Endothelial cell of umbilical vein (primary cell): ENCODE measurements around the gene CTNNA2. TPM values are rescaled to one million over a fixed set of nuclear protein-coding genes. Genes with fewer than 3 reads are reported as not detected.

ENCODE experiments used
- BruUV-seq: library from RNA; stranded (reverse); fragments of 400-500 nt; replicated peaks from 2 replicates; lab custom pipeline; 2021; lab: Mats Ljungman, UMichigan
- CTCF ChIA-PET: fragments of 300-600, 350-600 bp; sonication (Branson Sonifier 250); formaldehyde crosslinking; loops from one replicate; lab custom pipeline; 2021; ENCODE audit warnings: antibody characterized with exemption, inconsistent platforms; lab: Charles Lee
- POLR2A ChIA-PET: fragments of 300-600, 350-600 bp; sonication (Branson Sonifier 250); formaldehyde crosslinking; loops from one replicate; lab custom pipeline; 2021; ENCODE audit warnings: antibody characterized with exemption, inconsistent platforms; lab: Charles Lee
- DNase-seq: peaks from one replicate; pipeline ENCODE4 v3.0.0-alpha.2; 2011; ENCODE audit warnings: low read depth, low spot score
- FAIRE-seq: peaks from 2 replicates; lab custom pipeline; 2011; peaks lifted over from hg19 to GRCh38; lab: Jason Lieb, UNC
- H2AFZ ChIP-seq: 2 replicates; pipeline ENCODE4 v1.6.0; 2012; ENCODE audit warnings: low read depth, low read length, control low read depth, inconsistent platforms
- H3K27ac ChIP-seq: 2 replicates; pipeline ENCODE4 v1.5.1; 2011; ENCODE audit warnings: low read depth, mild to moderate bottlenecking, control low read depth, low read length, moderate library complexity; ENCODE audit not compliant: insufficient read depth
- H3K27me3 ChIP-seq, 2 experiments: 2 replicates each; pipeline versions ENCODE4 v1.6.0 to v1.6.1; 2011; ENCODE audit warnings: low read length in 2 of 2, mixed read lengths in 1 of 2; ENCODE audit not compliant: control insufficient read depth in 2 of 2, insufficient read depth in 2 of 2
- H3K36me3 ChIP-seq, 2 experiments: 2 replicates in 1 of 2; 3 replicates in 1 of 2; pipeline ENCODE4 v1.5.1; 2011; ENCODE audit warnings: low read length in 2 of 2, mild to moderate bottlenecking in 1 of 2, moderate library complexity in 1 of 2; ENCODE audit not compliant: control insufficient read depth in 2 of 2, insufficient read depth in 2 of 2; ENCODE audit errors: extremely low read depth in 1 of 2
- H3K4me1 ChIP-seq: 3 replicates; pipeline ENCODE4 v1.5.1; 2011; ENCODE audit warnings: mild to moderate bottlenecking, low read length; ENCODE audit not compliant: control insufficient read depth, insufficient read depth; ENCODE audit errors: extremely low read depth
- H3K4me2 ChIP-seq: 2 replicates; pipeline ENCODE4 v1.6.1; 2011; ENCODE audit warnings: low read length, control low read depth, mixed read lengths; ENCODE audit not compliant: insufficient read depth
- H3K4me3 ChIP-seq, 3 experiments: fragments of 200-600 bp in 1 of 3; sonication (generic), shearing (Covaris generic) in 1 of 3; replicated peaks in 1 of 3; 2 replicates each; pipeline ENCODE4 v1.5.1; 2011 to 2016; ENCODE audit warnings: control low read depth in 3 of 3, low read length in 3 of 3, mild to moderate bottlenecking in 2 of 3, inconsistent platforms in 1 of 3, low read depth in 1 of 3, moderate library complexity in 1 of 3; ENCODE audit not compliant: insufficient read depth in 1 of 3
- H3K79me2 ChIP-seq: 2 replicates; pipeline ENCODE4 v1.6.0; 2012; ENCODE audit warnings: low read length, inconsistent platforms; ENCODE audit not compliant: control insufficient read depth, insufficient read depth
- H3K9ac ChIP-seq: replicated peaks from 2 replicates; pipeline ENCODE3; 2011; ENCODE audit warnings: low read length, control low read depth; ENCODE audit not compliant: insufficient read depth; ENCODE audit errors: extremely low read depth
- H3K9me1 ChIP-seq: replicated peaks from 3 replicates; pipeline ENCODE4 v1.6.0; 2011; ENCODE audit warnings: mild to moderate bottlenecking, low read length; ENCODE audit not compliant: control insufficient read depth, insufficient read depth; ENCODE audit errors: extremely low read depth
- H3K9me3 ChIP-seq: replicated peaks from 2 replicates; pipeline ENCODE4 v1.5.1; 2012; ENCODE audit warnings: low read length, inconsistent platforms; ENCODE audit not compliant: control insufficient read depth, insufficient read depth
- H4K20me1 ChIP-seq: replicated peaks from 2 replicates; pipeline ENCODE3; 2011; ENCODE audit warnings: mild to moderate bottlenecking, low read length; ENCODE audit not compliant: control insufficient read depth, insufficient read depth; ENCODE audit errors: extremely low read depth
- EZH2 ChIP-seq: IDR thresholded peaks from 2 replicates; pipeline ENCODE4 v1.6.1; 2012; ENCODE audit warnings: borderline replicate concordance, low read depth, mild to moderate bottlenecking, moderate library complexity, low read length, inconsistent platforms; ENCODE audit not compliant: severe bottlenecking
- FOS ChIP-seq: IDR thresholded peaks from 2 replicates; pipeline ENCODE4 v1.6.1; 2011; ENCODE audit warnings: mild to moderate bottlenecking, low read length, moderate library complexity, borderline replicate concordance; ENCODE audit not compliant: insufficient read depth
- GATA2 ChIP-seq: IDR thresholded peaks from 2 replicates; pipeline ENCODE4 v1.7.0; 2011; ENCODE audit warnings: low read depth, mild to moderate bottlenecking, moderate library complexity, mixed read lengths, low read length; ENCODE audit not compliant: insufficient read length, insufficient read depth
- JUN ChIP-seq: IDR thresholded peaks from 2 replicates; pipeline ENCODE4 v1.6.1; 2011; ENCODE audit warnings: borderline replicate concordance, low read depth; ENCODE audit not compliant: insufficient read length, insufficient read depth
- MYC ChIP-seq: IDR thresholded peaks from one replicate; pipeline ENCODE4 v1.6.1; 2011; ENCODE audit warnings: mild to moderate bottlenecking, low read depth, low read length
- POLR2A ChIP-seq: IDR thresholded peaks from 2 replicates; pipeline ENCODE4 v1.6.1; 2012; ENCODE audit warnings: low read depth, mild to moderate bottlenecking, control low read depth, low read length
- POLR2AphosphoS5 ChIP-seq: IDR thresholded peaks from 2 replicates; pipeline ENCODE4 v1.6.1; 2012; ENCODE audit warnings: low read depth, mild to moderate bottlenecking, control low read depth, low read length, moderate library complexity; ENCODE audit not compliant: insufficient read depth
- dilution Hi-C: fragments of 300-500 bp; cut with MboI; formaldehyde crosslinking; loops from one replicate; pipeline ENCODE4 v1.15.0; 2019; ENCODE audit warnings: low sequenced_read_pairs; ENCODE audit not compliant: extremely low pct_ligation_motif_present
- intact Hi-C: fragments of 100-400 bp; cut with micrococcal nuclease; formaldehyde crosslinking; loops from one replicate; pipeline ENCODE4 v1.10.0; 2022
- polyA plus RNA-seq, 4 experiments: library from polyadenylated mRNA; depleted of rRNA in 3 of 4; stranded (reverse) in 3 of 4; unstranded in 1 of 4; fragments of >200 nt; gene quantifications; 2 replicates each; pipeline versions ENCODE4 v1.2.1 to v1.2.3, GENCODE V29; 2011 to 2012; ENCODE audit warnings: missing spikeins in 1 of 4
- total RNA-seq: library from RNA; stranded (reverse); gene quantifications from 2 replicates; pipeline ENCODE4 v1.2.3, GENCODE V29; 2021
- TF ChIP-seq, protein P1 (sequence below): IDR thresholded peaks from 2 replicates; pipeline ENCODE4 v1.6.1; 2011; ENCODE audit not compliant: insufficient read depth, insufficient read length
- TF ChIP-seq, protein P2 (sequence below), 2 donors: IDR thresholded peaks; 1 replicate in 1 of 2; 2 replicates in 1 of 2; pipeline ENCODE4 v1.5.1; 2011; ENCODE audit warnings: low read length in 2 of 2, mild to moderate bottlenecking in 2 of 2, moderate library complexity in 2 of 2, control low read depth in 1 of 2, inconsistent platforms in 1 of 2, low read depth in 1 of 2; ENCODE audit not compliant: insufficient read depth in 1 of 2; ENCODE audit errors: extremely low read depth in 1 of 2

The CTNNA2 gene
- total and polyA plus RNA-seq, 2 donors (not counting 3 experiments of a cell fraction or from before 2014, with no cell fraction given), result not detected

DNA sequence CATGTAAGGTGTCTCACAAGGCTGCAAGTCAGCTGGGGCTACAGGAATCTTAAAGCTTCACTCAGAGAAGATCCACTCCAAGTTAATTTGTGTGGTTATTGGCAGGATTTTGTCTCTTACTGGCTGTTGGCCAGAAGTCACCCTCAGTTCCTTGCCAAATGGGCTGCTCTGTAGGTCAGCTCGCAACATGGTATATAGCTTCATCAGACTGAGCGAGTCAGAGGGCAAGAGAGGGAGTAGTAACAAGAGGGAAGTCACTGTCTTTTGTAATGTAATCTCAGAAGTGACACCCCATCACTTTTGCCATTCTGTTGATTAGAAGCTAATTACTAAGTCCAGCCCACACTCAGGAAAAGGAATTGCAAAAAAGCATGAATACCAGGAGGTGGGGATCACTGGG is 672.2 kb downstream of the CTNNA2 start:
- FAIRE-seq (no peak), DNase-seq (no peak)
- BruUV-seq, result no TSS peak
- CTCF ChIA-PET, result no interaction called here
- H3K79me2 ChIP-seq, result no peaks in the 10 kb centered on the region
- POLR2A ChIA-PET, result no interaction called here
- H3K4me1 ChIP-seq, result no peaks in the 10 kb centered on the region
- H3K27me3 ChIP-seq, result no peaks in the 10 kb centered on the region
- H3K27ac ChIP-seq, result no peak overlapping the region
- dilution Hi-C loops (no loop called here), intact Hi-C loops (no loop called here)
- peaks cover 9% of the 10 kb centered on the region for H3K9me3 ChIP-seq
- no peaks in the 10 kb centered on the region for H3K9me1 ChIP-seq
- no peak overlapping the region for H3K9ac ChIP-seq
- no peak overlapping the region for H3K4me2 ChIP-seq
- no peaks in the 10 kb centered on the region for H4K20me1 ChIP-seq
- no peak overlapping the region for H2AFZ ChIP-seq
- H3K4me3 ChIP-seq, result no peak overlapping the region
- TF ChIP-seq, protein P1, sequence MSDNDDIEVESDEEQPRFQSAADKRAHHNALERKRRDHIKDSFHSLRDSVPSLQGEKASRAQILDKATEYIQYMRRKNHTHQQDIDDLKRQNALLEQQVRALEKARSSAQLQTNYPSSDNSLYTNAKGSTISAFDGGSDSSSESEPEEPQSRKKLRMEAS, result no peak
- TF ChIP-seq JUN (no peak), FOS (no peak), EZH2 (no peak), POLR2AphosphoS5 (no peak), POLR2A (no peak), MYC (no peak), GATA2 (no peak)
- TF ChIP-seq, protein P2, sequence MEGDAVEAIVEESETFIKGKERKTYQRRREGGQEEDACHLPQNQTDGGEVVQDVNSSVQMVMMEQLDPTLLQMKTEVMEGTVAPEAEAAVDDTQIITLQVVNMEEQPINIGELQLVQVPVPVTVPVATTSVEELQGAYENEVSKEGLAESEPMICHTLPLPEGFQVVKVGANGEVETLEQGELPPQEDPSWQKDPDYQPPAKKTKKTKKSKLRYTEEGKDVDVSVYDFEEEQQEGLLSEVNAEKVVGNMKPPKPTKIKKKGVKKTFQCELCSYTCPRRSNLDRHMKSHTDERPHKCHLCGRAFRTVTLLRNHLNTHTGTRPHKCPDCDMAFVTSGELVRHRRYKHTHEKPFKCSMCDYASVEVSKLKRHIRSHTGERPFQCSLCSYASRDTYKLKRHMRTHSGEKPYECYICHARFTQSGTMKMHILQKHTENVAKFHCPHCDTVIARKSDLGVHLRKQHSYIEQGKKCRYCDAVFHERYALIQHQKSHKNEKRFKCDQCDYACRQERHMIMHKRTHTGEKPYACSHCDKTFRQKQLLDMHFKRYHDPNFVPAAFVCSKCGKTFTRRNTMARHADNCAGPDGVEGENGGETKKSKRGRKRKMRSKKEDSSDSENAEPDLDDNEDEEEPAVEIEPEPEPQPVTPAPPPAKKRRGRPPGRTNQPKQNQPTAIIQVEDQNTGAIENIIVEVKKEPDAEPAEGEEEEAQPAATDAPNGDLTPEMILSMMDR (IDR thresholded peaks at IDR 0.05; ENCODE audit: extremely low read depth in 1 of 2, insufficient read depth in 1 of 2, low read depth in 1 of 2, low read length in 2 of 2), result no peak
- H3K36me3 ChIP-seq, result no peaks in the 10 kb centered on the region
